HL-60 (cell line): ENCODE data around the gene S1PR1.

ENCODE experiments used
- DNase-seq, 2 experiments: peaks; one replicate each; pipeline ENCODE4 v3.0.0-alpha.2; 2010 to 2020; ENCODE audit warnings: low read depth in 1 of 2, low spot score in 1 of 2
- H3K27ac ChIP-seq: fragments of 250-450 bp; sonication (Bioruptor Pico); replicated peaks from 2 replicates; pipeline ENCODE4 v1.5.1; 2020; ENCODE audit warnings: mild to moderate bottlenecking, moderate library complexity
- H3K27me3 ChIP-seq: fragments of 250-450 bp; sonication (Bioruptor Pico); 2 replicates; pipeline ENCODE4 v1.5.1; 2021; ENCODE audit warnings: mild to moderate bottlenecking, moderate library complexity; ENCODE audit not compliant: insufficient read depth, poor library complexity, severe bottlenecking
- H3K4me3 ChIP-seq: replicated peaks from 2 replicates; pipeline ENCODE4 v1.5.1; 2011; ENCODE audit warnings: mild to moderate bottlenecking, control low read depth, low read length; ENCODE audit not compliant: insufficient read depth
- GABPA ChIP-seq: IDR thresholded peaks from 2 replicates; pipeline ENCODE4 v1.6.1; 2012; ENCODE audit warnings: low read depth
- POLR2AphosphoS5 ChIP-seq: IDR thresholded peaks from 2 replicates; pipeline ENCODE4 v1.6.1; 2012; ENCODE audit warnings: low read depth
- SPI1 ChIP-seq: IDR thresholded peaks from 2 replicates; pipeline ENCODE4 v1.6.1; 2012; ENCODE audit warnings: low read depth, mild to moderate bottlenecking, borderline replicate concordance
- TF ChIP-seq, protein P1 (sequence below): IDR thresholded peaks from 2 replicates; pipeline ENCODE4 v1.6.1; 2012; ENCODE audit warnings: low read depth; ENCODE audit not compliant: insufficient replicate concordance
- TF ChIP-seq, protein P2 (sequence below): IDR thresholded peaks from one replicate; pipeline ENCODE4 v1.5.1; 2011; ENCODE audit warnings: low read length, control low read depth, inconsistent platforms; ENCODE audit not compliant: insufficient read depth

The S1PR1 gene

DNA sequence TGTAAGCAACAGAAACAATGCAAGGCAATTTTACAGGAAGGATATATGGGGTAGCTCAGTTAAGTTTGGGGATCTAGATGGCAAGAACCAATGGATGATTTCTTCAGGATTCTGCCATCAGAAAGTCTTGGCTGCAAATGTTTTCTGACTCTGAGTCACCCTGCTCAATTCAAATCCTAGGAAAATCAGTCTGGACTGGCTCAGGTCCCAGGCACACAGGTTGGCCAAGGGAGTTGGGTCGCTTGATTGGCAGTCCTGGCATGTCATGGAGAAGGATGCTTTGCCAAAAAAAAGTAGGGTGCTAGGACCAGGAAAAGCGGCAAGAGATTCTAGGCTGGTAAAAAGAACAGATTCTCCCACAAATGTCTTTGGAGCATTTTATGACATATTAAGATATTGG is 28.9 kb upstream of the S1PR1 start:
- no peaks in the 10 kb centered on the region for H3K27me3 ChIP-seq
- no peak overlapping the region for H3K4me3 ChIP-seq
- no peak for DNase-seq
- H3K27ac ChIP-seq = no peak overlapping the region
- TF ChIP-seq GABPA (no peak), SPI1 (no peak), POLR2AphosphoS5 (no peak)
- TF ChIP-seq, protein P1, sequence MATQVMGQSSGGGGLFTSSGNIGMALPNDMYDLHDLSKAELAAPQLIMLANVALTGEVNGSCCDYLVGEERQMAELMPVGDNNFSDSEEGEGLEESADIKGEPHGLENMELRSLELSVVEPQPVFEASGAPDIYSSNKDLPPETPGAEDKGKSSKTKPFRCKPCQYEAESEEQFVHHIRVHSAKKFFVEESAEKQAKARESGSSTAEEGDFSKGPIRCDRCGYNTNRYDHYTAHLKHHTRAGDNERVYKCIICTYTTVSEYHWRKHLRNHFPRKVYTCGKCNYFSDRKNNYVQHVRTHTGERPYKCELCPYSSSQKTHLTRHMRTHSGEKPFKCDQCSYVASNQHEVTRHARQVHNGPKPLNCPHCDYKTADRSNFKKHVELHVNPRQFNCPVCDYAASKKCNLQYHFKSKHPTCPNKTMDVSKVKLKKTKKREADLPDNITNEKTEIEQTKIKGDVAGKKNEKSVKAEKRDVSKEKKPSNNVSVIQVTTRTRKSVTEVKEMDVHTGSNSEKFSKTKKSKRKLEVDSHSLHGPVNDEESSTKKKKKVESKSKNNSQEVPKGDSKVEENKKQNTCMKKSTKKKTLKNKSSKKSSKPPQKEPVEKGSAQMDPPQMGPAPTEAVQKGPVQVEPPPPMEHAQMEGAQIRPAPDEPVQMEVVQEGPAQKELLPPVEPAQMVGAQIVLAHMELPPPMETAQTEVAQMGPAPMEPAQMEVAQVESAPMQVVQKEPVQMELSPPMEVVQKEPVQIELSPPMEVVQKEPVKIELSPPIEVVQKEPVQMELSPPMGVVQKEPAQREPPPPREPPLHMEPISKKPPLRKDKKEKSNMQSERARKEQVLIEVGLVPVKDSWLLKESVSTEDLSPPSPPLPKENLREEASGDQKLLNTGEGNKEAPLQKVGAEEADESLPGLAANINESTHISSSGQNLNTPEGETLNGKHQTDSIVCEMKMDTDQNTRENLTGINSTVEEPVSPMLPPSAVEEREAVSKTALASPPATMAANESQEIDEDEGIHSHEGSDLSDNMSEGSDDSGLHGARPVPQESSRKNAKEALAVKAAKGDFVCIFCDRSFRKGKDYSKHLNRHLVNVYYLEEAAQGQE = no peak
- TF ChIP-seq, protein P2, sequence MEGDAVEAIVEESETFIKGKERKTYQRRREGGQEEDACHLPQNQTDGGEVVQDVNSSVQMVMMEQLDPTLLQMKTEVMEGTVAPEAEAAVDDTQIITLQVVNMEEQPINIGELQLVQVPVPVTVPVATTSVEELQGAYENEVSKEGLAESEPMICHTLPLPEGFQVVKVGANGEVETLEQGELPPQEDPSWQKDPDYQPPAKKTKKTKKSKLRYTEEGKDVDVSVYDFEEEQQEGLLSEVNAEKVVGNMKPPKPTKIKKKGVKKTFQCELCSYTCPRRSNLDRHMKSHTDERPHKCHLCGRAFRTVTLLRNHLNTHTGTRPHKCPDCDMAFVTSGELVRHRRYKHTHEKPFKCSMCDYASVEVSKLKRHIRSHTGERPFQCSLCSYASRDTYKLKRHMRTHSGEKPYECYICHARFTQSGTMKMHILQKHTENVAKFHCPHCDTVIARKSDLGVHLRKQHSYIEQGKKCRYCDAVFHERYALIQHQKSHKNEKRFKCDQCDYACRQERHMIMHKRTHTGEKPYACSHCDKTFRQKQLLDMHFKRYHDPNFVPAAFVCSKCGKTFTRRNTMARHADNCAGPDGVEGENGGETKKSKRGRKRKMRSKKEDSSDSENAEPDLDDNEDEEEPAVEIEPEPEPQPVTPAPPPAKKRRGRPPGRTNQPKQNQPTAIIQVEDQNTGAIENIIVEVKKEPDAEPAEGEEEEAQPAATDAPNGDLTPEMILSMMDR = no peak

DNA sequence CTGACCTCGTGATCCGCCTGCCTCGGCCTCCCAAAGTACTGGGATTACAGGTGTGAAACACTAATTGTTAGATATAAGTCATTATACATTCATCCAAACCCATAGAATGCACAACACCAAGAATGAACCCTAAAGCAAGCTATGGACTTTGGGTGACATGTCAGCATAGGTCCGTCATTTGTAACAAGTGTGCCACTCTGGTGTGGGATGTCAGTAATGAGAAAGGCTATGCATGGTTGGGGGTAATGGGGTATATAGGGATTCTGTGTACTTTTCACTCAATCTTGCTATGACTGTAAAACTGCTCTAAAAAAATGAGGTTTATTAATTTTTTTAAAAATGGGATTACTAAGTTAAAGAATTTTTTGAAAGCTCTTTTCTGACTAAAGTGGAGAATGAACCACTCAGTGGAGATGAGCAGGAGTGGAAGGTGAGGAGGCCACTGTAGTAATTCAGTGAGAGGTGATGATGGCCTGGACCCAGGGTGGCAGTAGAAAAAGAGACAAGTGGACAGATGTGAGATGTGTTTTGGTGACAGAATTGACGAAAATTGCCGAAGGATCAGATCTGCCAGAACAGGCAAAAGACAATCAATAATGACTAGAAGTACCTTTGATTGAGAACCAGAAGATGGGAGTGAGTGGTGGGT is 21.3 kb upstream of the S1PR1 start:
- H3K4me3 ChIP-seq = no peak overlapping the region
- TF ChIP-seq GABPA = no peak
- TF ChIP-seq, protein P1 = no peak
- TF ChIP-seq POLR2AphosphoS5 = no peak
- TF ChIP-seq, protein P2 = no peak
- no peak for TF ChIP-seq SPI1
- no peaks in the 10 kb centered on the region for H3K27me3 ChIP-seq
- no peak for DNase-seq
- H3K27ac ChIP-seq = no peak overlapping the region

DNA sequence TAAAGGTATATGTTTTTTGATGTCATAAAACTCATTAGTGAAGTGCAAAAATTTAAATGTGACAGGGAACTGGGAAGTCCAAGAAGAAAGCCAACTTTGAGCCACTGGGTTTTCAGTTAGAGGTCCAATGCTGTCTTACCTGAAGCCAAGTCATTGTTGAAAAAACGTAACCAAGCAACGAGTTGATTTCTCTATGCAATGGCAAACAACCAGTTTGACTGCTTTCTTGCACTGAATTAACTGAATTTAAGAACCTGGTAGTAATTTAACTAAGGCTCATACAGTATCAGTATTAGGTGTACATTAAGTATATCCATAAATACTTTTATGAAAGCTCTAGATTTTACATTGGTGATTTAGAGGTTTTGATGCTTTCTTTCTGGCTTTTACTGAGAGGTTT is 20.2 kb upstream of the S1PR1 start:
- no peak overlapping the region for H3K27ac ChIP-seq
- H3K27me3 ChIP-seq = no peaks in the 10 kb centered on the region
- DNase-seq = no peak
- H3K4me3 ChIP-seq = no peak overlapping the region
- no peak for TF ChIP-seq POLR2AphosphoS5
- TF ChIP-seq SPI1 = no peak
- TF ChIP-seq, protein P1 = no peak
